LNCAP (cell line): ENCODE results near the gene CIBAR2.

Experiments
- TF ChIP-seq, protein P1 (sequence below): fragments of 450-650 bp; IDR thresholded peaks from 2 replicates; pipeline ENCODE4 v1.5.1; 2017; ENCODE audit warnings: mild to moderate bottlenecking

The CIBAR2 gene

DNA sequence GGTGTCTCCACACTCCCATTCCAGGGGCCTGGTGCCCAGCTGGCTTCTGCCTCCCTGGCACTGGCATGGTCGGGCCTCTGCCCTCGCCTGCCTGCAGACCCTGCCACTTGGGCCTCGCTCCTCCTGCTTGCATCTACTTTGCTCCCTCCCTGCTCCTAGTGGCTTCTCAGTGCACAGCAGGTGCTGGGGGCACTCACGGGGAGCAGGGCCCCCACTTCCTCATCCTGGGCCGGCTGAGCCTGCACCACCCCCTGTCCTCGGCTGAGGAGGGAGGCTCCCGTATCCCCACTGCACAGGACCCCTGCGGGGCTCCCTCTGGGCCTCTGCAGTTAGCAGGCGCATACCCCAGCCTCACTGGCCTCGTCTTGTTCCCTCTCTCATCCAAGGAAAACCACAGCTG lies 35.2 kb downstream of the CIBAR2 start:
- TF ChIP-seq, protein P1, sequence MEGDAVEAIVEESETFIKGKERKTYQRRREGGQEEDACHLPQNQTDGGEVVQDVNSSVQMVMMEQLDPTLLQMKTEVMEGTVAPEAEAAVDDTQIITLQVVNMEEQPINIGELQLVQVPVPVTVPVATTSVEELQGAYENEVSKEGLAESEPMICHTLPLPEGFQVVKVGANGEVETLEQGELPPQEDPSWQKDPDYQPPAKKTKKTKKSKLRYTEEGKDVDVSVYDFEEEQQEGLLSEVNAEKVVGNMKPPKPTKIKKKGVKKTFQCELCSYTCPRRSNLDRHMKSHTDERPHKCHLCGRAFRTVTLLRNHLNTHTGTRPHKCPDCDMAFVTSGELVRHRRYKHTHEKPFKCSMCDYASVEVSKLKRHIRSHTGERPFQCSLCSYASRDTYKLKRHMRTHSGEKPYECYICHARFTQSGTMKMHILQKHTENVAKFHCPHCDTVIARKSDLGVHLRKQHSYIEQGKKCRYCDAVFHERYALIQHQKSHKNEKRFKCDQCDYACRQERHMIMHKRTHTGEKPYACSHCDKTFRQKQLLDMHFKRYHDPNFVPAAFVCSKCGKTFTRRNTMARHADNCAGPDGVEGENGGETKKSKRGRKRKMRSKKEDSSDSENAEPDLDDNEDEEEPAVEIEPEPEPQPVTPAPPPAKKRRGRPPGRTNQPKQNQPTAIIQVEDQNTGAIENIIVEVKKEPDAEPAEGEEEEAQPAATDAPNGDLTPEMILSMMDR, result no peak

DNA sequence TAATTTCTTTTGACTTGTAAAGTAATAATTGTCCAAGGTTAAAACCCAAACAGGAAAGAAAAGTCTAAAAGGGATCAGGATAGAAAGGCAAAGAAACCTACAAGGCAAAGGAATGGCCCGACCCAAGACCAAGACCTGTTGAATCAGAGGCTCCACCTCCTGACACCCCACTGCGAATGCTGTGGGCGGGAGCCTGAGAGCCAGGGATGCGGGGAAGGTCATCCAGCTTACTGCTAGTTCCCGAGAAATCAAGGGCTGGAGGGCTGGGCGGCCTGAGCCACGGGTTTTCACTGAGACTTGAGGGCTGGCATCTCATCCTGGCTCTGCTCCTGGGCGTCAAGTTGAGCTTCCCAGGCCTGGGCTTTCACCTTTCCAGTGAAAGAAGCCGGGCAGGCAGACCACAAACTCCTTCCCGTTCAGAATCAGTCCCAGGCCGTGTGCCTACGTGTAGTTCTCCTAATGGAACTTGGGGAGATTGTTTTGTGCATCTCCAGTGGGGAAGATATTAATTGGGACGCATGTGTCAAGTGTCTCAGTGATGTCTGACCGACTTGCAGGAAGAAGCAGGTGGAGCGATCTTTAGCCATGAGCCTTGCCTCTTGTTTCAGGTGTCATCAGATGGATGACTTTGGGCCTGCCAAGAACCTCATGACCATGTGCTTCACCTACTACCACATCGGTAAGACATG lies 36.9 kb downstream of the CIBAR2 start:
- TF ChIP-seq, protein P1, result no peak

DNA sequence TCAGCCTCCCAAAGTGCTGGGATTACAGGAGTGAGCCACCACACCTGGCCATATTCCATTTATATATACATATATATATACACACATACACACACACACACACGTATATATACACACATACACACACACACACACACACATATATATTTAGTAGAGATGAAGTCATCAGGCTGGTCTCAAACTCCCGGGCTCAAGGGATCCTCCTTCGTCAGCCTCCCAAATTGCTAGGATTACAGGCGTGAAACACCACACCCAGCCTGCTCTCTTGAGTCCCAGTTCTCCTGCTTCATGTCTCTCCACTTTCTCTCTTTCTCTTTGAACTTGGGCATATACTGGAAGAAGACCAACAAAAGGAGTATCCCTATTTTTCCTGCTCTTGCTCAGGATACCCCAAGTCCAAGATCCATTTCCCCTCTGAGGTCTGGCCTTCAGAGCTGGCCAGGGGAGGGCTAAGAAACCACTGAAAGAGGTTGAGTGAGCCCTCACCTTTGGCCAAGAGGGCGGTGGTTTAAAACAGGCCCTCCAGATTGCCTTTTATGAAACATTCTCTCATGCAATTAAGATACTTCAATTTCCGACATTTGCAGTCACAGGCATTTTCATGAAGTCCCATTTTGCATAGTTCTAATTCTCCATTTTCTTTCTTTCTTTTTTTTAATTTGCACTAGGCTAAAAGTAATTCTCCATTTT lies 37.9 kb downstream of the CIBAR2 start:
- TF ChIP-seq, protein P1, result no peak

DNA sequence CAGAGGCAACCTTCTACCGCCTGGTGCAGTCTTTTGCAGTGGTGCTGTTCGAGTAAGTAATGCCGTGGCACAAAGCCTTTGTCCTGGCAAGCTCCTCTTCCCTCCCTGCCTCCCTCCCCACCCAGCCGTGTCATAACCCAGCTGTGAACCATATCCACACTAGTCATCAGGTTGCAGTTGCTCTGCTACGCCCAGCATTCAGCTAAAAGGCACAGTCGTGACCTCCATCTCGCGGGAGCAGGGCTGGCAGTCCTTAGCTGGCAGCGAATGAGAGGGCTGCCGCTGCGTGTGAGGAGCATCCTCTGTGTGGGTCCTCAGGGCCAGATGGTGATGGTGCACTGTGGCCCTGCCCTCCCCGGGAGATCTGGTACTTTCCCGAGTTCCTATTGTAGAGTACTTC lies 39.3 kb downstream of the CIBAR2 start:
- TF ChIP-seq, protein P1, result no peak

DNA sequence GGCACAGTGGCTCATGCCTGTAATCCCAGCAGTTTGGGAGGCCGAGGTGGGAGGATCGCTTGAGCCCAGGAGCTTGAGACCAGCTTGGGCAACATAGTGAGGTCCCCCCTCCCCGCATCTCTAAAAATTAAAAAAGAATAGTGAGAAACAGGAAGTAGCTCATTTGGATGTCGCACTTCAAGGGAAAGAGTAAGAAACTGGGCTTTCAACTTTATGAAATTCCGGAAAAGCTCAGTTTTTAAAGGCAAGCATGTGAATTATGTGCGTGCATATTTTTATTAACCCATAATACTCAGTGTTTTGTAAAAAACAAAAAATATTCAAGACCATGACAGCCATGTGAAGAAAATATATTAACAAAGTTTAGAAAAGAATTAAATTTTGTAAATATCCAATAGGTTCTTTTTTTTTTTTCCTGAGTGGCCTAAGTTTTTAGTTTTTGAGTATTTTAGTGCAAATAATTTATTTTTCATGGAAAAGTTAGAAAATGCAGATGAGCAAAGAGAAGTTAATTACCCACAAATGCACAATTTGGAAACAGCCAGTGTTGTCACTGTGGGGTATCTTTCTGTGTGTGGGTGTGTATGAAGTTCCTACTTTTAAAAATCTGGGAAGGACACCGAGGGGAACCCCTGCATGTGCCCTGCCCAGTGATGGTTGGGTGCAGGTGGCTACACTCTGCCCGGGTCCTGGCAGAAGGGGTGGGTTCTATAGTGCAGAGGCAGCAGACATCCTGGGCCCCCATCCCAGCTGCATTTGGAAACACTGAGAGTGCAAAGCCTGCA lies 40.0 kb downstream of the CIBAR2 start:
- TF ChIP-seq, protein P1, result no peak

DNA sequence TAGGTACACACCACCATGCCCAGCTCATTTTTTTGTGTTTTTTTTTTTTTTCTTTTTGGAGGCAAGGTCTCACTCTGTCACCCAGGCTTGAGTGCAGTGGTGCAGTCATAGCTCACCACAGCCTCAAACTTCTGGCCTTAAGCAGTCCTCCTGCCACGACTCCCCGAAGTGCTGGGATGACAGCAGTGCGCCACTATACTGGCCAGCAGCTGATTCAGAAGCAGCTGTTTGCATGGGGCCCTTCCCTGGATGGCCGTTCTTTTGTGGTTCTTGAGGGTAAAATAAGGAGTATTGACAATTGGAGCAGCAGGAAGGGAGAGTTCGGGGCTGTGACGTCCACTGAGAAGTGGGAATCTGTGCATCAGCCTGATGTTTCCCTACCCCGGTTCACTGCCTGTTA lies 43.1 kb downstream of the CIBAR2 start:
- TF ChIP-seq, protein P1, result no peak

DNA sequence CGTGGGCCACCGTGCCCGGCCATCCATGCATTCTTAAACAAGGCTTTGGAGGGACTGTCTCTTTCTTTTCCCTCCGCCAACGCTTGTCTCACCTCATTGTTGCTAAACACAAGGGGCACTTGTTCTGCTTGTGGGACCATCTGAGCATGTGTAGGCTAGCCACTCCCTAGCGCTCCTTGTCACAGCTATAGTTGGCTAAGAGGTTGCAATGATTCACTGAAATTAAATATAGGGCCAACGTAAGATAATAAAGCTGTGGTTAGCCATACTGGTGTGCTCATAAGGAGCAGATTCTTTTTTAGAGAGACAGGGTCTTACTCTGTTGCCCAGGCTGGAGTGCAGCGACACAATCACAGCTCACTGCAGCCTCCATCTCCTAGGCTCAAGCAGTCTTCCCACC lies 43.5 kb downstream of the CIBAR2 start:
- TF ChIP-seq, protein P1, result no peak
